Lower leg skin (tissue), 4 donors: ENCODE measurements around the gene CFAP299. TPM values are rescaled to one million over a fixed set of nuclear protein-coding genes. Genes with fewer than 3 reads are reported as not detected.
"Not testable (repeated sequence)": the region's sequence is repeated elsewhere in the genome, so short reads cannot be mapped to it uniquely, and the experiment has no call there.

Experiments
- DNase-seq, 2 donors: peaks; one replicate each; pipeline ENCODE4 v3.0.0-alpha.2; 2019; ENCODE audit warnings: low spot score in 2 of 2
- H3K4me3 ChIP-seq: fragments of 200-600 bp; sonication (generic); 2 replicates; pipeline ENCODE4 v1.5.1; 2017; ENCODE audit warnings: mild to moderate bottlenecking, low read depth; ENCODE audit not compliant: poor library complexity, severe bottlenecking
- POLR2A ChIP-seq, 2 donors: fragments of 450-650 bp; IDR thresholded peaks; one replicate each; pipeline ENCODE4 v1.6.1; 2016 to 2017; ENCODE audit warnings: antibody characterized with exemption in 2 of 2, mild to moderate bottlenecking in 1 of 2, moderate library complexity in 1 of 2
- WGBS, 2 donors: methylation state at CpG; one replicate each; pipeline ENCODE4 v1.1.5; 2018; 5-methylcytosine and 5-hydroxymethylcytosine counted together
- intact Hi-C: fragments of 100-400 bp; cut with DNase I; formaldehyde crosslinking; loops from one replicate; pipeline ENCODE4 v1.15.0; 2023; ENCODE audit warnings: low total_unique reads
- total RNA-seq, 4 donors: library from RNA; depleted of rRNA; stranded (reverse); fragments of >200 nt; gene quantifications; one replicate each; pipeline ENCODE4 v1.1.0, GENCODE V29; 2016
- TF ChIP-seq, protein P1 (sequence below), 3 donors: fragments of 450-650 bp; IDR thresholded peaks; one replicate each; pipeline ENCODE4 v1.5.1; 2016; ENCODE audit warnings: antibody characterized with exemption in 3 of 3, mild to moderate bottlenecking in 3 of 3, moderate library complexity in 2 of 3

CFAP299 gene
- total RNA-seq, 4 donors from 2014 or later: not detected

DNA sequence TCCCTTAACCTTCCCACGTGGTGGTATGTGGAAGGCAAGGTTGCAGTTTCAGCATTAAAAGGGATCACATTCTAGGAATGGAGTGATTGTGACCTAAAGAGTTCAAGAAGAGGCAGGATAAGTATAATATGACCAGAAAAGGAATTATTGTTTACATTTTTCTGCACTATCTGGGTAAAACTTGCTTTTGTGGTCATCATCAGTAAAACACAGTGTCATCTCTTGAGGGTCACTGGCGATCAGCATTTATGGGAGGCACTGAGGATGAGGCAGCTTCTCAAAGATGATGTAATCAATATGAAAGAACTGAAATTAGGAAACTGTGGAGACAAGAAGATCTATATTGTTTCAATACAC lies 88.7 kb downstream of the CFAP299 start:
- WGBS, 2 donors: 86 to 91% methylated on average over 2 of the region's 2 CpGs
- H3K4me3 ChIP-seq: no peak overlapping the region
- no peak for DNase-seq
- intact Hi-C loops: no loop called here
- TF ChIP-seq POLR2A (IDR thresholded peaks at IDR 0.05): no peak
- TF ChIP-seq, protein P1, sequence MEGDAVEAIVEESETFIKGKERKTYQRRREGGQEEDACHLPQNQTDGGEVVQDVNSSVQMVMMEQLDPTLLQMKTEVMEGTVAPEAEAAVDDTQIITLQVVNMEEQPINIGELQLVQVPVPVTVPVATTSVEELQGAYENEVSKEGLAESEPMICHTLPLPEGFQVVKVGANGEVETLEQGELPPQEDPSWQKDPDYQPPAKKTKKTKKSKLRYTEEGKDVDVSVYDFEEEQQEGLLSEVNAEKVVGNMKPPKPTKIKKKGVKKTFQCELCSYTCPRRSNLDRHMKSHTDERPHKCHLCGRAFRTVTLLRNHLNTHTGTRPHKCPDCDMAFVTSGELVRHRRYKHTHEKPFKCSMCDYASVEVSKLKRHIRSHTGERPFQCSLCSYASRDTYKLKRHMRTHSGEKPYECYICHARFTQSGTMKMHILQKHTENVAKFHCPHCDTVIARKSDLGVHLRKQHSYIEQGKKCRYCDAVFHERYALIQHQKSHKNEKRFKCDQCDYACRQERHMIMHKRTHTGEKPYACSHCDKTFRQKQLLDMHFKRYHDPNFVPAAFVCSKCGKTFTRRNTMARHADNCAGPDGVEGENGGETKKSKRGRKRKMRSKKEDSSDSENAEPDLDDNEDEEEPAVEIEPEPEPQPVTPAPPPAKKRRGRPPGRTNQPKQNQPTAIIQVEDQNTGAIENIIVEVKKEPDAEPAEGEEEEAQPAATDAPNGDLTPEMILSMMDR (IDR thresholded peaks at IDR 0.05): no peak

DNA sequence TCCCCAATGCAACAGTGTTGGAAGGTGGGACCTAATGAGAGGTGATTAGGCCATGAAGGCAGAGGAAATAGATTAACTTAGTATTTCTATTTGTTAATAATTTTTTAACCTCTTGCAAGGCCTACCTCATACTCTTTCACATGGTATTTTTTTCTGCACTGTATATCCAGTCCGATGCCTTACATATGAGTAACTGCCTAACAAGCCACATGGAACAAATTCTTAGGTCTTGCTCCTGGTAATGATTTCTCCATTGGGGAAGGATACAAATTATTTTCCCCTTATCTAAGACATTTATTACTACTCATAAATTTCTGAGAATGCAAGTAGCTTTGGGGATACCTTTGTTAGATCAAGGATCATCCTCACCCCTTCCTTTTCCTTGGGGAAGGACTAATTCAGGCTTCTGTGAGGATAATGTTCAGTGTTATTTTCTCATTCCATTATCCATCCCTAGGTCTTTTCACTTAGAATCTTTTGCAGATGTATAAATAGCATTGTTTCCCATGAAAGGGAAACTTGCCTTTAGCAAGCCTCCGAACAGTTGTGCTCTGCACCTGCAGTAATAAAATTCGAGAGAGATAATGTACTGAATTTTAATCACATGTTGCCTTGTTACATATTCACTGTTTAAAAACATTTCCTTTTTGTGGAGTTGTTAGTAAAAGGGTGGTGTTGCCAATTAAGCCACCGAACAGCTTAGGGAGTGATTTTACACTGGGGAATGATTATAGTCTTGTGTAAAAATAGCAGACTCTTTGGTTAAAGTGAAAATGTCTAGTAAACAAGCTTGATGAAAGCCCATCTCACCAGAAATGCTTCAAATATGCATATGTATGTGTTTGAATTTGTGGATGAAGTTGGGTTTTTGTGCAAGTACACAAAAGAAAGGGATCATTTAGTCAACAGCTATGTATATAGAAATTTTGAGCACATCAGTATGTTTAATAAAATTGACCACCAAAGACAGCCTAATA lies 89.9 kb downstream of the CFAP299 start:
- intact Hi-C loops: no loop called here
- no peak overlapping the region for H3K4me3 ChIP-seq
- 41 to 48% methylated on average over 4 of the region's 4 CpGs for WGBS, 2 donors
- DNase-seq: no peak
- TF ChIP-seq POLR2A (IDR thresholded peaks at IDR 0.05): no peak
- TF ChIP-seq, protein P1 (IDR thresholded peaks at IDR 0.05): no peak

DNA sequence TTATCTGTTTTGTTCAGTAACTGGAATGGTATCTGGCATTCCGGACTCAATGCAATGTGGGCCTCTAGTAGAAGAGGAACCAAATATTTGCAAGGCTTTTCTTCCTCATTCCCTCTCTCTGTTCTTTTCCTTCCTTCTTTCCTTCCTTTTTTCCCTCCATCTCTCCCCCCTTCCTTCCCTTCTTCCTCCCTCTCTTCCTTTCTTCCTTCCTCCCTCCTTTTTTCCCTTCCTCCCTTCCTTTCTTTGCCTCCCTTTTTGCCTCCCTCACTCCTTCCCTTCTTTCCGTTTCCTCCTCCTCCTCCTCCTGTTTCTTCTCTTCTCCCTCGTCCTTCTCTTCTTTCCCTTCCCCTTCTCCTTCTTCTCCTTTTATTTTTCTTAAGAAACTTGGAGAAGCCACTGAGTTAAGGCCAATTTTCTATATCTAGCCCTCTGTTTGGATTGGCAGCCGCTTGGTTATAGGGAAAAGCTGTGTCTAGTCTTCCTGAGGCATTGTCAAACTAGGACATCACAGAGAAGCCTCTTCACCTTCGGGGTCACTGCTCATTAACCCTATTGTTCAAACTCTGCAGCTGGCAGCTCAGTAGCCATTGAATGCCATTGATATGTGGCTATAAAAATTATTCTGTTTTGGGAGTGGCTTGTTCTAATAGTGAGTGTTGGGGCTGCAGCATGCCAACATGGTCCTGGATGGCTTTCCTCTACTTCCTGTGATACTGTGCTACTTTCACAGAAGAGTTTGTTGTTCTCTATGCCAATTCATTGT lies 95.9 kb downstream of the CFAP299 start:
- WGBS, 2 donors: 80 to 81% methylated on average over 5 of the region's 5 CpGs
- H3K4me3 ChIP-seq: no peak overlapping the region
- DNase-seq: no peak
- intact Hi-C loops: no loop called here
- TF ChIP-seq, protein P1 (IDR thresholded peaks at IDR 0.05): no peak
- no peak for TF ChIP-seq POLR2A (IDR thresholded peaks at IDR 0.05)

DNA sequence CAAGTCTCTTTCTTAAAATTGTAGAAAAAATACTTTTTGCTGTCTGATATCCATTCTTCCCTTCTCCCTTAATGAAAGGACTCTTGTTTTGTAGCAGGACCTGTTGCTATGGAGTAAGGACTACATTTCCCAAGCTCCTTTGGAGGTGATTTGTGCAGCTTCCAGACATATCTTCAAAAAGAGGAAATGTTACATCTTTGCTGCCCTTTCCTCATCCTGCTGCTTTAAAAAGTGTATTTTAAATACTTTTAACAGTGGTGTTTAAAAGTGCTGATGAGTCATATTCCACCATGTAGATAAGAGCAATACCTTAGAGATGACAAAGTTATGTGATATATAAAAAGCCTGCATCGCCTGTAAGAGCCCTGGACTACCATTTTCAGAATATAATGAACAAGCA lies 98.7 kb downstream of the CFAP299 start:
- TF ChIP-seq POLR2A (IDR thresholded peaks at IDR 0.05): no peak
- TF ChIP-seq, protein P1 (IDR thresholded peaks at IDR 0.05): no peak
- intact Hi-C loops: no loop called here
- WGBS, 2 donors: 84 to 95% methylated on average over 1 of the region's 1 CpG
- no peak for DNase-seq
- no peak overlapping the region for H3K4me3 ChIP-seq

DNA sequence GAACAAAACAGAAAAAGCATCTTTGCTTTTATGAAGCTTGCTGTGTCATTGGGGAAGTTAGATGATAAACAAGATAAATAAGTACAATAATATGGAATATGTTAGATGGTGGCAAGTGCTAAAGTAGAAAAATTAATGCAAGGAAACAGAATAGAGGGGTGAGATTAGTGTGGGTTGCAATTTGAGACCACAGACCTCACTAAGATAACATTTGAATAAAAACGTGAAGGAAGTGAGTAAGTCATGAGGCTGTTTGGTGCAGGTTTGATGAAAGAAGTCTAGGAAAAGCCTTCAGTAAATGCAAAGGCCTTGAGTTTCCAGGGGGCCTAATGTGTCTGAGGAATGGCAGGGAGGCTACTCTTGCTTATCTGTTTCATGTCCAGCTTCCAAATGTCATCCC lies 102.5 kb downstream of the CFAP299 start:
- WGBS, 2 donors: 32 to 36% methylated on average over 1 of the region's 1 CpG
- intact Hi-C loops: no loop called here
- no peak overlapping the region for H3K4me3 ChIP-seq
- TF ChIP-seq POLR2A (IDR thresholded peaks at IDR 0.05): no peak
- no peak for DNase-seq

DNA sequence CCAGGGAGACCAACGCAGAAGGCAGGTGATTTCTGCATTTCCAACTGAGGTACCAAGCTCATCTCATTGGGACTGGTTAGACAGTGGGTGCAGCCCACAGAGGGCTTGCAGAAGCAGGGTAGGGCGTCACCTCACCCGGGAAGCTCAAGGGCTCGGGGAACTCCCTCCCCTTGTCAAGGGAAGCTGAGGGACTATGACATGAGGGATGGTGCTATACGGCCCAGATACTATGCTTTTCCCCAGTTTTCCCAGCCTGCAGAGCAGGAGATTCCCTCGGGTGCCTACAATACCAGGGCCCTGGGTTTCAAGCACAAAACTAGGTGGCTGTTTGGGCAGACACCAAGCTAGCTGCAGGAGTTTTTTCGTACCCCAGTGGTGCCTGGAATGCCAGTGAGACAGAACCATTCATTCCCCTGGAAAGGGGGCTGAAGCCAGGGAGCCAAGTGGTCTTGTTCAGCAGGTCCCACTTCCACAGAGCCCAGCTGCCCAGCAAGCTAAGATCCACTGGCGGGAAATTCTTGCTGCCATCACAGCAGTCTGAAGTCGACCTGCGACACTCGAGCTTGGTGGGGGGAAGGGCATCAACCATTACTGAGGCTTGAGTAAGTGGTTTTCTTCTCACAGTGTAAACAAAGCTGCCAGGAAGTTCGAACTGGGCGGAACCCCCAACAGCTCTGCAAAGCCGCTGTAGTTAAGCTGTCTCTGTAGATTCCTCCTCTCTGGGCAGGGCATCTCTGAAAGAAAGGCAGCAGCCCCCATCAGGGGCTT lies 103.9 kb downstream of the CFAP299 start:
- H3K4me3 ChIP-seq, intact Hi-C loops, DNase-seq: not testable (repeated sequence)
- WGBS, 2 donors: 70 to 75% methylated on average over 13 to 14 of the region's 14 CpGs
